ENCODE results near the gene ABLIM1.

ABLIM1 gene

GRCh38 chr10:114616516-114616915, 41.6 kb downstream of the ABLIM1 start:
- no peak for DNase-seq

GRCh38 chr10:114616103-114616502, 42.0 kb downstream of the ABLIM1 start:
- DNase-seq = no peak

GRCh38 chr10:114615600-114616007, 42.5 kb downstream of the ABLIM1 start:
- peak; percentile 93 for DNase-seq

GRCh38 chr10:114613237-114613979, 44.7 kb downstream of the ABLIM1 start:
- DNase-seq = peak; percentile 63

- no peak for DNase-seq
Measured at GRCh38 chr10:114611617-114612016, 46.5 kb downstream of the ABLIM1 start.

- DNase-seq = no peak
Measured at GRCh38 chr10:114609518-114610426, 48.3 kb downstream of the ABLIM1 start.

GRCh38 chr10:114607358-114607998, 50.6 kb downstream of the ABLIM1 start:
- peak; percentile 32 for DNase-seq

GRCh38 chr10:114605155-114605797, 52.8 kb downstream of the ABLIM1 start:
- DNase-seq = peak; percentile 91

- DNase-seq = no peak
Measured at GRCh38 chr10:114604357-114605130, 53.5 kb downstream of the ABLIM1 start.

- DNase-seq = peak; percentile 24
Measured at GRCh38 chr10:114603948-114604347, 54.1 kb downstream of the ABLIM1 start.

- no peak for DNase-seq
Measured at GRCh38 chr10:114603303-114603702, 54.8 kb downstream of the ABLIM1 start.

GRCh38 chr10:114600057-114600456, 58.0 kb downstream of the ABLIM1 start:
- no peak for DNase-seq

- no peak for DNase-seq
Measured at GRCh38 chr10:114596793-114597192, 61.3 kb downstream of the ABLIM1 start.

- DNase-seq = no peak
Measured at GRCh38 chr10:114593816-114594468, 64.1 kb downstream of the ABLIM1 start.

GRCh38 chr10:114593240-114593792, 64.8 kb downstream of the ABLIM1 start:
- no peak for DNase-seq

GRCh38 chr10:114590993-114591392, 67.1 kb downstream of the ABLIM1 start:
- DNase-seq = no peak

GRCh38 chr10:114584419-114584818, 73.7 kb downstream of the ABLIM1 start:
- DNase-seq = peak; percentile 5

- no peak for DNase-seq
Measured at GRCh38 chr10:114581071-114581470, 77.0 kb downstream of the ABLIM1 start.

GRCh38 chr10:114577133-114577532, 80.9 kb downstream of the ABLIM1 start:
- peak; percentile 9 for DNase-seq

- DNase-seq = no peak
Measured at GRCh38 chr10:114576716-114577115, 81.4 kb downstream of the ABLIM1 start.

- DNase-seq = no peak
Measured at GRCh38 chr10:114576132-114576487, 82.0 kb downstream of the ABLIM1 start.

Data from kidney glomerular epithelial cell (primary cell).